ENCODE data around the gene HES5.

Gene HES5

GRCh38 chr1:2482588-2482987 is 47.5 kb downstream of the HES5 start:
- H3K27me3 ChIP-seq (ENCODE audit: low read depth, low read length) = no peaks in the 10 kb centered on the region
- no peaks in the 10 kb centered on the region for H3K9me3 ChIP-seq (ENCODE audit: insufficient read depth, low read length)
- TF ChIP-seq CTCF (IDR thresholded peaks at IDR 0.05; ENCODE audit: low read depth, low read length) (no peak), EZH2phosphoT487 (IDR thresholded peaks at IDR 0.05; ENCODE audit: low read depth) (no peak)
- no peak overlapping the region for H2AFZ ChIP-seq (ENCODE audit: low read depth, low read length)
- no peak overlapping the region for H3K27ac ChIP-seq (ENCODE audit: low read length)
- H3K36me3 ChIP-seq (replicated peaks; ENCODE audit: low read depth, low read length) = no peaks in the 10 kb centered on the region
- no peaks in the 10 kb centered on the region for H3K4me1 ChIP-seq (ENCODE audit: low read length)
- H3K9ac ChIP-seq (ENCODE audit: low read length) = no peak overlapping the region
- no peak overlapping the region for H3K4me3 ChIP-seq (ENCODE audit: low read length)
- no peak overlapping the region for H3K4me2 ChIP-seq (ENCODE audit: low read length)
- H3K79me2 ChIP-seq (ENCODE audit: low read length) = no peaks in the 10 kb centered on the region
- H4K20me1 ChIP-seq (ENCODE audit: insufficient read depth, low read length) = no peaks in the 10 kb centered on the region

GRCh38 chr1:2481885-2482284 is 48.2 kb downstream of the HES5 start:
- H3K27me3 ChIP-seq (ENCODE audit: low read depth, low read length) = no peaks in the 10 kb centered on the region
- TF ChIP-seq EZH2phosphoT487 (IDR thresholded peaks at IDR 0.05; ENCODE audit: low read depth) (no peak), CTCF (IDR thresholded peaks at IDR 0.05; ENCODE audit: low read depth, low read length) (no peak)
- H3K9ac ChIP-seq (ENCODE audit: low read length) = no peak overlapping the region
- no peaks in the 10 kb centered on the region for H3K9me3 ChIP-seq (ENCODE audit: insufficient read depth, low read length)
- H4K20me1 ChIP-seq (ENCODE audit: insufficient read depth, low read length) = no peaks in the 10 kb centered on the region
- H3K27ac ChIP-seq (ENCODE audit: low read length) = no peak overlapping the region
- H3K36me3 ChIP-seq (replicated peaks; ENCODE audit: low read depth, low read length) = no peaks in the 10 kb centered on the region
- no peak overlapping the region for H2AFZ ChIP-seq (ENCODE audit: low read depth, low read length)
- no peak overlapping the region for H3K4me2 ChIP-seq (ENCODE audit: low read length)
- no peaks in the 10 kb centered on the region for H3K4me1 ChIP-seq (ENCODE audit: low read length)
- no peak overlapping the region for H3K4me3 ChIP-seq (ENCODE audit: low read length)
- H3K79me2 ChIP-seq (ENCODE audit: low read length) = no peaks in the 10 kb centered on the region

GRCh38 chr1:2480986-2481364 is 49.1 kb downstream of the HES5 start:
- Histone ChIP-seq H3K9me3 (ENCODE audit: insufficient read depth, low read length) (no peaks in the 10 kb centered on the region), H4K20me1 (ENCODE audit: insufficient read depth, low read length) (no peaks in the 10 kb centered on the region), H3K4me3 (ENCODE audit: low read length) (no peak overlapping the region), H3K79me2 (ENCODE audit: low read length) (no peaks in the 10 kb centered on the region), H3K9ac (ENCODE audit: low read length) (no peak overlapping the region), H3K4me2 (ENCODE audit: low read length) (no peak overlapping the region), H3K27me3 (ENCODE audit: low read depth, low read length) (no peaks in the 10 kb centered on the region), H3K27ac (ENCODE audit: low read length) (no peak overlapping the region), H3K4me1 (ENCODE audit: low read length) (no peaks in the 10 kb centered on the region), H3K36me3 (replicated peaks; ENCODE audit: low read depth, low read length) (no peaks in the 10 kb centered on the region), H2AFZ (ENCODE audit: low read depth, low read length) (no peak overlapping the region)
- TF ChIP-seq EZH2phosphoT487 (IDR thresholded peaks at IDR 0.05; ENCODE audit: low read depth) (no peak), CTCF (IDR thresholded peaks at IDR 0.05; ENCODE audit: low read depth, low read length) (no peak)

- Histone ChIP-seq H4K20me1 (ENCODE audit: insufficient read depth, low read length) (no peaks in the 10 kb centered on the region), H3K27ac (ENCODE audit: low read length) (no peak overlapping the region), H3K27me3 (ENCODE audit: low read depth, low read length) (no peaks in the 10 kb centered on the region), H2AFZ (ENCODE audit: low read depth, low read length) (no peak overlapping the region), H3K4me1 (ENCODE audit: low read length) (no peaks in the 10 kb centered on the region), H3K36me3 (replicated peaks; ENCODE audit: low read depth, low read length) (no peaks in the 10 kb centered on the region), H3K4me3 (ENCODE audit: low read length) (no peak overlapping the region), H3K9me3 (ENCODE audit: insufficient read depth, low read length) (no peaks in the 10 kb centered on the region), H3K9ac (ENCODE audit: low read length) (no peak overlapping the region), H3K79me2 (ENCODE audit: low read length) (no peaks in the 10 kb centered on the region), H3K4me2 (ENCODE audit: low read length) (no peak overlapping the region)
- TF ChIP-seq CTCF (IDR thresholded peaks at IDR 0.05; ENCODE audit: low read depth, low read length) (no peak), EZH2phosphoT487 (IDR thresholded peaks at IDR 0.05; ENCODE audit: low read depth) (no peak)
Observed at GRCh38 chr1:2480236-2480985, 49.7 kb downstream of the HES5 start.
